Measurements from ENCODE around the gene COL11A1.
"Not testable (repeated sequence)": the region's sequence is repeated elsewhere in the genome, so short reads cannot be mapped to it uniquely, and the experiment has no call there.

Gene COL11A1

DNA sequence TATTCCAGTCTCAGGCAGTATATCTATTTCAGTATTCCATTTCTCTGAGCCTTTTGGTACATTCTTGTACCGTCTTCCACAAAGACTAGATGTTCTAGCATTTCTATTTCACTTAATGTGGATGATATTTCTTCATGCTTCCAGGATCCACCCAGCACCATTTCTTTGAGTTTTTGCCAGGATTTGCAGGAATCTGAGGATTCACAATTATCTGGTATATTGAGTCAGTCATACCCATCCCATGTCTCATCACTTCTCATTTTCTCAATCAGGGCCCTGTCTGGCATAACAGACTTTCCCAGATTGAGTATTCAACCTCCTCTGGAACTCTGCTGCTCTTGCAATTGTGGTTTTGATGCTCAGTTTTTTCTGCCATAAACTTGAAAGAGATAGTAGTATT is 20.9 kb upstream of the COL11A1 start:
- DNase-seq (ENCODE audit: low read depth) = peak; percentile 79
- H3K4me3 ChIP-seq (ENCODE audit: low read depth, low read length) = no peak overlapping the region
- no peak for TF ChIP-seq CTCF (conservative IDR thresholded peaks at IDR 0.05; ENCODE audit: low read depth, low read length)

GRCh38 chr1:103128256-103128655 is 19.9 kb upstream of the COL11A1 start:
- H3K4me3 ChIP-seq (ENCODE audit: low read depth, low read length); DNase-seq (ENCODE audit: low read depth): not testable (repeated sequence)

DNA sequence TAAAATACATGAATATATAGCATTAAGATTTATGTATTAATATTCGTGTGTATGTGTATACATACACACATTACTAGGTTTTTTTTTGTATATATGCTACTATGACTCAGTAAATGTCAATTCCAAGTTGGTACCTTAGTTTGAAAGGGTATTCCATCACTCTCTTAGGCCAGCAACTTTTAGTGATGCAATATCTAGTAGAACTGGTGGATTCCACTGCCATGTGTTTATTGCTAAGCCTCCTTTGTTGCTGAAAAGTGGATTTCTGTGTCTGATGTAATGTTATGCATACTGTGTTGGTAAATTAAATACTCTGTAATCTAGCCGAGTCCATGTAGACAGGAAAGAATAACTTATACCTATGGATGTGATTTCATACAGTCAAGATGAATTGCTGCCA is 16.9 kb upstream of the COL11A1 start:
- DNase-seq (ENCODE audit: low read depth) = peak; percentile 42
- H3K4me3 ChIP-seq (ENCODE audit: low read depth, low read length) = no peak overlapping the region
- no peak for TF ChIP-seq CTCF (conservative IDR thresholded peaks at IDR 0.05; ENCODE audit: low read depth, low read length)

DNA sequence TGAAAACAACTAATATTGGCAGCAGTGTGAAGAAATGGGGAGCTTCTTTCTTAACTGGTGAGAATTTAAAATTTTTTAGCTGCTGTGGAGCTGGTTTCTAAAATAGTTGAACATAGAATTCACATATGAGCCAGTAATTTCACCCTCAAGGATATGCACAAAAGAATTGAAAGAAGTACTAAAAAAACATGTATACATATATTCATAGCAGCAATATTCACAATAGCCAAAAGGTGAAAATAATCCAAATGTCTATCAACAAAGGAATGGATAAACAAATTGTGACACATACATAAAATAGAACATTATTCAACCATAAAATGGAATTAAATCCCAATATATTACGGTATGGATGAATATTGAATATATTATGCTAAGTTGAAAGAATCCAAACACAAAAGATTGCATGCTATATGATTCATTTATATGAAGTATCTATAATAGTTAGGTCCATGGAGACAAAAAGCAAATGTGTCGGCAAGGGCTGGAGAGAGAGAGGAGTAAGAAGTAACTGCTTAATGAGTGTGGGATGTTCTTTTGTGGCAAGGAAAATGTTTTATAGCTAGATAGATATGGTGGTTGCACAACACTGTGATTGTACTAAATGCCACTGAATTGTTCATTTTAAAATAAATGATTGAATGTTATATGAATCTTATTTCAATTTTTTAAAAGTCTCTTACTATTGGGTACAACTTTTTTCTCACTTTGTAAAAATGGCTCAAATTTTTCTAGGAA is 14.8 kb upstream of the COL11A1 start:
- TF ChIP-seq CTCF (conservative IDR thresholded peaks at IDR 0.05; ENCODE audit: low read depth, low read length) = no peak
- no peak for DNase-seq (ENCODE audit: low read depth)
- no peak overlapping the region for H3K4me3 ChIP-seq (ENCODE audit: low read depth, low read length)

- no peak overlapping the region for H3K4me3 ChIP-seq (ENCODE audit: low read depth, low read length)
- TF ChIP-seq CTCF (conservative IDR thresholded peaks at IDR 0.05; ENCODE audit: low read depth, low read length) = no peak
- DNase-seq (ENCODE audit: low read depth) = no peak
Observed at GRCh38 chr1:103120981-103121380, 12.7 kb upstream of the COL11A1 start.

DNA sequence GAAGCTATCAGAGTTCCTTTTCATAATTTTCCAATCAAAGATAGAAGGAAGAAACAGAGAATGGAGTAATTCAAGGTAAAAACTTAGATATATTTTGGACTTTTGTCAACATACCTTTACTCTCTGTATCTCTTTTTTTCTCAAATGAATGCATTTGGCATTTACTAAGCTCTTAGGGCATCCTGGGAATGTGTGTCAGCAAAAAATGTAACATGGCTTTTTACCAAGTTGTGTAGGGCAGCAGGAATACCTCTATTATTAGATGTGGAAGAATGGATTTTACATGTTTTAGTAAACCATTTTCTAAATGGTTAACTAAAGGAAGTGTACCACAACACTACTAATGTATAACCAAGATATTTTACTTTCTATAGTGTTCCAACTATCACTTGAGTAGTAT is 4.2 kb upstream of the COL11A1 start:
- H3K4me3 ChIP-seq (ENCODE audit: low read depth, low read length) = no peak overlapping the region
- no peak for TF ChIP-seq CTCF (conservative IDR thresholded peaks at IDR 0.05; ENCODE audit: low read depth, low read length)
- DNase-seq (ENCODE audit: low read depth) = no peak

DNA sequence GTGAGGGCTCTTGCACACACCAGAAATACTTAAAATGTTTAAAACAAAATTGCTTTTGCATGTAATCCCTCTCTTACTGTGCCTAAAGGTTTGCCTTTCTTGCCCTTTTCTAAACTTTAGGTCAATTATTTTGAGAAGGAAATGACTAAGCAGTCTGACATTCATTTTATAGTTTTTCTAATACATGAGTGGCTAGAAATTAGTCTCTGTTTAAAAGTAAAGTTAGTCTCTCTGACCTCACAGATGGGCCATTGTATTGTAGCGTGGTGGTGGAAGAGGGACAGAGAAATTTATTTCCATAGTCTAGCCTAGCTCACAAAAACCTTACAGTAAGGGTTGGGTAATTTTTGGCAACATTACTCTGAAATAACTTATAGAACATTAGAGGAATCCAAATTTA is 3.6 kb upstream of the COL11A1 start:
- DNase-seq (ENCODE audit: low read depth) = no peak
- TF ChIP-seq CTCF (conservative IDR thresholded peaks at IDR 0.05; ENCODE audit: low read depth, low read length) = no peak
- no peak overlapping the region for H3K4me3 ChIP-seq (ENCODE audit: low read depth, low read length)

Measured in choroid plexus epithelial cell (primary cell).